NCI-H2081 (cell line): ENCODE measurements around the gene MICU2.

Experiments
- DNase-seq, 2 experiments: peaks; one replicate each; lab custom pipeline; 2025; lab: John Stamatoyannopoulos, UW

MICU2 gene

GRCh38 chr13:21486322-21486721 is 117.6 kb downstream of the MICU2 start:
- no peak for DNase-seq

GRCh38 chr13:21483748-21484147 is 120.2 kb downstream of the MICU2 start:
- DNase-seq: no peak

DNA sequence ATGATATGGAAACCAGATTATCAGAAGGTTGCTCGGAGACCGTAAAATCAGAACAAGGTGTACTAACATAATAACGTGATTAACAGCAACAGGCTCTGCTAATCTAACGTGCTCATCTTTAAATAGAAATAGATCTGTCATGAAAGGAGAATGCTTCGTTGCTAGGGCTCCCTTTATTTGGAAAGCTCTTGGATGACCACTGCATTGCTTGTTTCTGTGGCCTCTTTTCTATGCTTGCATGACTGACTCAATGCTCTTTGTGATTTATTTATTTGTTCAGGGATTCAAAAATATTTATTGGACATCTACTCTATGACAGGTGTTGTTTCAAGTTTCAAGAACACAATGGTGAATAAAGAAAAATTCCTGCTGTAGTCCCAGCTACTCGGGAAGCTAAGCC is 122.6 kb downstream of the MICU2 start:
- no peak for DNase-seq

DNA sequence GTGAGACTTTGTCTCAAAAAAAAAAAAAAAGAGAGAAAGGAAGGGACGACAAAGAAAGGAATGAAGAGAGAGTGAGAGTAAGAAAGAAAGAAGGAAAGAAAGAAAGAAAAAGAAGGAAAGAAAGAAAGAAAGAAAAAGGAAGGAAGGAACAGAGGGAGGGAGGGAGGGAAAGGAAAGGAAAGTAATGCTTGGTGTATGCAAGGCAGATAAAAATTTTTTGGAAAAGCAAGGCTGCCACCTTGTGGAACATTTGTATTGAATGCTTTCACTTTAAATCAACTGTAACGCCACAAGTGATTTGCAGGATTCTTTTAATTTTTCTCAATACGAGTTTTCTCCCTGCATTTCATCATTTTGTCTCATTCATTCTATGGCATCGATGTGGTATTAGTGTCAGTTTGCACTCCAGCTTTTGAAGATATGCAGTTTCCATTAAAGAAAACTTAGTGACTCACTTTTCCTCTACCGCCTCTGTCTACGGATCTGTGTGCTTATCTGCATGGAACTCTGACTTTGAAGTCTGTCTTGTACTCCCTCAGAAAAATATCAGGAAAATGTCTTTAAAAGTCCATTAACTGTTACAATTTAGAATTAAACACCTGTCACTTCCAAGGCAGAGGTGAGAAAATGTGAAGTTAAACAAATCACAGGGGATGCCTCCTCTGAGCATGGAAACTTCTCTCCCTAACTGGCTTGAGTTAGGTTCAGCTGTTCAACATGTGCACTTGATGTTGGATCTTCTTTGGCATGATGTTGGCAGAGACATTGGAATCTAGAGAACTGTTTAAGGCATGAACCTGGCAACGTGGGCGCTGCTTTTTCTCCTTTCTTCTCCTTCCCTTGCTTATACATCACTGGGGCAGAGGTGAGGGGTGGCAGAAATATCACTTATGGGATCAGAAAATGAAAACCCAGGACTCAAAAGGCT is 124.8 kb downstream of the MICU2 start:
- peak; percentile 63 to 65 for DNase-seq

GRCh38 chr13:21476893-21477472 is 127.0 kb downstream of the MICU2 start:
- peak; percentile 56 to 66 for DNase-seq

DNA sequence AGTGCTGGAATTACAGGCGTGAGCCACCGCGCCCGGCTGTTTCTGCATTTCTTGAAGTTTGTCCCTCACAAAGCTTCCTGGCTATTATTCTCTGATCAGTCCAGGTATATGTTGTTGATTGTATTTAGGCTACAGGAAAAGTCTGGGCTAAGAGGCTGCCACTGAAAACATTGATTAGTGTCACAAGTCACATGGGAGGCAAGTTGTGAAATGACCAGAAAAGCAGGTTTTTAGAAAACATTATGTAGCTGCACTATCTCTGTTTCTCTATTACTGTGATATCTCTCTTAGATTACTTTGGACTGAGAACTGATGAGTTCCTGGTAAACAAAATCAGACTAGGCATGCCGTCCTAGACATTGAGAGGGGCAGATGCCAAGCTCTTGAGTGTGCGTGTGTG is 128.9 kb downstream of the MICU2 start:
- no peak for DNase-seq

GRCh38 chr13:21470785-21471184 is 133.2 kb downstream of the MICU2 start:
- no peak for DNase-seq

GRCh38 chr13:21466527-21466926 is 137.4 kb downstream of the MICU2 start:
- DNase-seq: no peak

GRCh38 chr13:21465710-21466160 is 138.2 kb downstream of the MICU2 start:
- DNase-seq: peak in 1 of 2 experiments; percentile 4

GRCh38 chr13:21463424-21463823 is 140.5 kb downstream of the MICU2 start:
- no peak for DNase-seq

DNA sequence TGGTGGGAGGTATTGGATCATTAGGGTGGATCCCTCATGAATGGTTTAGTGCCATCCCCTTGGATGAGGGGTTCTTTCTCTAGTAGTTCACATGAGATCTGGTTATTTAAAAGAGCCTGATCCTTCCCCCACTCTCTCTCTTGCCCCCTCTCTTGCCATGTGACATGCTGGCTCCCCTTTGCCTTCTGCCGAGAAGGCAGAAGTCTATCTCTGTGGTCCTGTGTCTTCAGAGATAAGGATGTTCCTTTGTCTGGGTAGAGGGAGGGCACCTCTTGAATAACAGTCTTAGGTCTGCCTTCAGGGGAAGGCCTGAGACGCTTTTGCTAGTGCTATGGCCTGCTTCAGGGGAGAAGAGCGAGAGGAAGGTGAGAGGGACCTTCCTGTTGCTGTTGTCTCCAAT is 142.8 kb downstream of the MICU2 start:
- DNase-seq: no peak

DNA sequence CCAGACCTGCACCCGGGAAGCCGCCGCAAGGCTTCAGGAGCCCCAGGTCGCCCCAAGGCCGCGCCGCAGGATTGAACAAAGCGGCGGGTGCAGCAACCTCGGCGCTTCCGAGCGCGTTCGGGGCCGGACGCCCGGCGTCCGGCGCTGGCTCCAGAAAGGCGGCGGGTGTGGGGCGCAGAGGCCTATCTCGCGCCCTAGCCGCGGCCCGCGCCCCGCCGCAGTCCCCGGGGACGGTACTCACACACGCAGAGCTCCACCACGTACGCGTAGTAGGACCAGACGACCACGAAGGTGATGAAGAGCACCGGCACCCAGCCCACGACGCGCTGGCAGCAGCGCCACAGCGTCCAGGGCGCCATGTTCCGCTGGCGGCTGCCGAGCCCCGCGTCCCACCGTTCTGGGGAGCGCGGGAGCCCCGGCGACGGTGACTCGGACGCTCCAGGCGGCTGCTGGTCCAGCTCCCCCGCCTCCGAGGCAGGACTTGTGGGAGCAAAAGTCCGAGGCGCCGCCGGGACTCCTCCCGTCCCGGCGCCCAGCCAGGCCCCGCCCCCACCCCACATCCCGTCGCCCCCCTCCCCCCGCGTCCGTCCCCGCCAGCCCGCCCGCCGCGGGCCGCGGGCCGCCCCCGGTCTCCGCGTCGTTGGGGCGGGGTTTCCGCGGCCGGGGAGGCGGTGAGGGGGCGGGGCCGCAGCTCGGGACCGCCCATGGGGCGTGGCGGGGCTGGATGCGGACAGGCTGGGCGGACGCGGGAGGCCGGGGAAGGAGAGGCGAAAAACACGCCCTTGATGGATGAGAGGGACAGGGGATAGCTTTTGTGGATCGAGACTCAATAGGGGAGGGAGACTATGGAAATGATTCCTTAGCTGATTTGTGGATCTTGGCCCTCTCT is 144.9 kb downstream of the MICU2 start, which contains the start of gene ZDHHC20:
Gene ZDHHC20, minus strand, starts transcription at position 491 of the 889 bp plus-strand sequence. Its CDS starts 132 bp downstream, at position 359.
- DNase-seq: peak; percentile 69 to 75

GRCh38 chr13:21458451-21458812 is 145.5 kb downstream of the MICU2 start:
- peak in 1 of 2 experiments; percentile 40 for DNase-seq

GRCh38 chr13:21453387-21454081 is 150.4 kb downstream of the MICU2 start:
- DNase-seq: no peak

- no peak for DNase-seq
Observed at GRCh38 chr13:21450936-21451335, 153.0 kb downstream of the MICU2 start.

DNA sequence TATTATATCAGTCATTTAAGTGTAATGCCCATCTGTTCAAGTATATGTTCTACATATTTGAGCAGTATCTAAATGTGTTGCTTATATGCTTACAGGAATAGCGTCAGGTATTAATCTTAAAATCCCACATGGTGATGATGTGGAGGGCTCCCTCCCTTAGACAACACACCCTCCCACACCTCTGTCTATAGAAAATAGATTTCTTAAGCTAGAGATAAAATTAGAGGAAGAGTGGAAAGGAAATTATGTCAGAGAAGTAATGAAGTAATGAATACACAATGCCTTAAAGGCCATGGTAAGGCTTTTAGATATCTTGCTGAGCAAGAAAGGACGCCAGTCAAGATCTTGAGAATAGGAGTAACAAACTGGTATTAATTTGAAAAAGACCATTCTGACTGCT is 157.3 kb downstream of the MICU2 start:
- no peak for DNase-seq

DNA sequence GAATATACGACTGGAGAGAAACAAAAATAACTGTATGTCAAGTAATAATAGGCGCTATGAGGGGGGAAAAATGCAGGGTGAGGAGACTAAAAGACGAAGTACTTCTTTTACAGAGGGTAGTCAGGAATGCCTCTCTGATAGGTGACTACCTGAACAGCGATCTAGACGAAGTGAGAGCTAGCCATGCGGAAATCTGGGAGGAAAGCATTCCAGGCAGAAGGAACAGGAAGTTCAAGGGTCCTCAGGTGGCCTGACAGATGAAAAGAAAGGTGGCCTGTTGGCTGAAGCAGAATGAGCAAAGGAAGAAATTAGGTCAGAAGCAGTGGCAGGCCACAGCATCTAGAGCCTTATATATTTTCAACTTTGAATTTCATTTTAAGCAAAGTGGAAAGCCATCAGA is 158.2 kb downstream of the MICU2 start:
- DNase-seq: no peak

GRCh38 chr13:21443171-21443570 is 160.8 kb downstream of the MICU2 start:
- no peak for DNase-seq
